Endothelial cell of umbilical vein (primary cell): ENCODE results near the gene PON3.

Experiments
- CTCF ChIP-seq, 2 donors: IDR thresholded peaks; 1 replicate in 1 of 2; 2 replicates in 1 of 2; pipeline ENCODE4 v1.5.1; 2011; ENCODE audit warnings: low read length in 2 of 2, mild to moderate bottlenecking in 2 of 2, moderate library complexity in 2 of 2, control low read depth in 1 of 2, inconsistent platforms in 1 of 2, low read depth in 1 of 2; ENCODE audit not compliant: insufficient read depth in 1 of 2; ENCODE audit errors: extremely low read depth in 1 of 2
- EZH2 ChIP-seq: IDR thresholded peaks from 2 replicates; pipeline ENCODE4 v1.6.1; 2012; ENCODE audit warnings: borderline replicate concordance, low read depth, mild to moderate bottlenecking, moderate library complexity, low read length, inconsistent platforms; ENCODE audit not compliant: severe bottlenecking
- GATA2 ChIP-seq: IDR thresholded peaks from 2 replicates; pipeline ENCODE4 v1.7.0; 2011; ENCODE audit warnings: low read depth, mild to moderate bottlenecking, moderate library complexity, mixed read lengths, low read length; ENCODE audit not compliant: insufficient read length, insufficient read depth
- MYC ChIP-seq: IDR thresholded peaks from one replicate; pipeline ENCODE4 v1.6.1; 2011; ENCODE audit warnings: mild to moderate bottlenecking, low read depth, low read length
- POLR2A ChIP-seq: IDR thresholded peaks from 2 replicates; pipeline ENCODE4 v1.6.1; 2012; ENCODE audit warnings: low read depth, mild to moderate bottlenecking, control low read depth, low read length
- POLR2AphosphoS5 ChIP-seq: IDR thresholded peaks from 2 replicates; pipeline ENCODE4 v1.6.1; 2012; ENCODE audit warnings: low read depth, mild to moderate bottlenecking, control low read depth, low read length, moderate library complexity; ENCODE audit not compliant: insufficient read depth
- TF ChIP-seq, protein P1 (sequence below): IDR thresholded peaks from 2 replicates; pipeline ENCODE4 v1.6.1; 2011; ENCODE audit not compliant: insufficient read depth, insufficient read length

- TF ChIP-seq CTCF (IDR thresholded peaks at IDR 0.05; ENCODE audit: extremely low read depth in 1 of 2, insufficient read depth in 1 of 2, low read depth in 1 of 2, low read length in 2 of 2) (no peak), POLR2A (no peak), POLR2AphosphoS5 (no peak), EZH2 (no peak), GATA2 (no peak), MYC (no peak)
- TF ChIP-seq, protein P1, sequence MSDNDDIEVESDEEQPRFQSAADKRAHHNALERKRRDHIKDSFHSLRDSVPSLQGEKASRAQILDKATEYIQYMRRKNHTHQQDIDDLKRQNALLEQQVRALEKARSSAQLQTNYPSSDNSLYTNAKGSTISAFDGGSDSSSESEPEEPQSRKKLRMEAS: no peak
Measured at GRCh38 chr7:95373323-95373722, 22.9 kb downstream of the PON3 start.
